Measurements from ENCODE around the gene ARHGEF26. TPM values are rescaled to one million over a fixed set of nuclear protein-coding genes. Genes with fewer than 3 reads are reported as not detected.
A peak's percentile ranks its signal among the peaks of the same experiment; 100 is the strongest.

ARHGEF26 gene
- total RNA-seq, 1 experiment from 2014 or later, result 13.7 TPM

- H3K79me1 ChIP-seq (ENCODE audit: insufficient read depth, low read depth, low read length, poor library complexity, severe bottlenecking), result no peaks in the 10 kb centered on the region
- no peak for DNase-seq
- no peak overlapping the region for H2BK12ac ChIP-seq (ENCODE audit: insufficient read length, low read depth, low read length)
- H3K27me3 ChIP-seq (ENCODE audit: insufficient read depth, low read length), result no peaks in the 10 kb centered on the region
- no peak overlapping the region for H3K4me2 ChIP-seq (ENCODE audit: insufficient read depth, insufficient read length, low read length)
- H4K5ac ChIP-seq (ENCODE audit: insufficient read length, low read depth, low read length), result no peak overlapping the region
- H3K14ac ChIP-seq (ENCODE audit: insufficient read depth, low read length), result no peak overlapping the region
- no peak overlapping the region for H3K4ac ChIP-seq (ENCODE audit: low read depth, low read length)
- TF ChIP-seq CTCF (conservative IDR thresholded peaks at IDR 0.05), result no peak
- Mint-ChIP-seq H3K4me3 (no peak overlapping the region), H3K4me1 (no peaks in the 10 kb centered on the region), H3K27ac (0 out of 7 replicates have a peak overlapping the region, but pooled peaks of 1 of the 3 experiments have one; percentile 22), H3K36me3 (ENCODE audit: insufficient read depth in 1 of 3, low read depth in 3 of 3) (peaks cover 29 to 78% (median 78%) of the 10 kb centered on the region in 3 experiments; a peak in 6 of 7 replicates), H3K9me3 (no peaks in the 10 kb centered on the region), H3K27me3 (ENCODE audit: low read depth) (no peaks in the 10 kb centered on the region)
- H2BK15ac ChIP-seq (ENCODE audit: low read depth, low read length), result no peak overlapping the region
- no peak overlapping the region for H2AK5ac ChIP-seq (ENCODE audit: insufficient read length, low read length)
- WGBS (ENCODE audit: extremely low coverage, insufficient read length, low lambda C conversion rate), result no CpG with 5 or more reads among the region's 3 CpGs
- H3K18ac ChIP-seq (ENCODE audit: insufficient read length, low read depth, low read length), result no peak overlapping the region
- H3K27ac ChIP-seq (ENCODE audit: insufficient read length, low read depth, low read length), result no peak overlapping the region
- no peak overlapping the region for H2BK20ac ChIP-seq (ENCODE audit: low read depth, low read length, poor library complexity, severe bottlenecking)
- no peak overlapping the region for H3K9ac ChIP-seq (ENCODE audit: extremely low read depth, insufficient read length, low read length)
- H4K8ac ChIP-seq (replicated peaks; ENCODE audit: insufficient read length, low read depth, low read length), result no peak overlapping the region
- H3K79me2 ChIP-seq (ENCODE audit: insufficient read depth, low read length), result no peaks in the 10 kb centered on the region
- no peaks in the 10 kb centered on the region for H4K20me1 ChIP-seq (ENCODE audit: control insufficient read depth, insufficient read depth, insufficient read length)
- no peak overlapping the region for H4K91ac ChIP-seq (ENCODE audit: insufficient read length, low read depth, low read length)
- H3K56ac ChIP-seq (ENCODE audit: insufficient read length, low read depth, low read length), result no peak overlapping the region
- H3T11ph ChIP-seq (ENCODE audit: low read length), result no peak overlapping the region
- no peak overlapping the region for H3K23ac ChIP-seq (ENCODE audit: insufficient read length, low read depth, low read length)
- H2AFZ ChIP-seq (ENCODE audit: low read length), result no peak overlapping the region
- H3K4me1 ChIP-seq (ENCODE audit: insufficient read depth, low read length), result no peaks in the 10 kb centered on the region
- H3K9me3 ChIP-seq (ENCODE audit: control insufficient read depth, low read depth, low read length), result no peaks in the 10 kb centered on the region
- no peaks in the 10 kb centered on the region for H3K23me2 ChIP-seq (ENCODE audit: insufficient read length, low read depth, low read length, poor library complexity, severe bottlenecking)
- H2BK5ac ChIP-seq (ENCODE audit: insufficient read length, low read length), result no peak overlapping the region
- H2BK120ac ChIP-seq (ENCODE audit: low read depth, low read length, poor library complexity, severe bottlenecking), result no peak overlapping the region
Observed at GRCh38 chr3:154301561-154301960, 180.4 kb downstream of the ARHGEF26 start.

All from H9 (cell line).